ENCODE data around the gene TXNRD2. TPM values are rescaled to one million over a fixed set of nuclear protein-coding genes. Genes with fewer than 3 reads are reported as not detected.

The TXNRD2 gene
- total RNA-seq, 1 experiment from 2014 or later = 7.0 TPM

DNA sequence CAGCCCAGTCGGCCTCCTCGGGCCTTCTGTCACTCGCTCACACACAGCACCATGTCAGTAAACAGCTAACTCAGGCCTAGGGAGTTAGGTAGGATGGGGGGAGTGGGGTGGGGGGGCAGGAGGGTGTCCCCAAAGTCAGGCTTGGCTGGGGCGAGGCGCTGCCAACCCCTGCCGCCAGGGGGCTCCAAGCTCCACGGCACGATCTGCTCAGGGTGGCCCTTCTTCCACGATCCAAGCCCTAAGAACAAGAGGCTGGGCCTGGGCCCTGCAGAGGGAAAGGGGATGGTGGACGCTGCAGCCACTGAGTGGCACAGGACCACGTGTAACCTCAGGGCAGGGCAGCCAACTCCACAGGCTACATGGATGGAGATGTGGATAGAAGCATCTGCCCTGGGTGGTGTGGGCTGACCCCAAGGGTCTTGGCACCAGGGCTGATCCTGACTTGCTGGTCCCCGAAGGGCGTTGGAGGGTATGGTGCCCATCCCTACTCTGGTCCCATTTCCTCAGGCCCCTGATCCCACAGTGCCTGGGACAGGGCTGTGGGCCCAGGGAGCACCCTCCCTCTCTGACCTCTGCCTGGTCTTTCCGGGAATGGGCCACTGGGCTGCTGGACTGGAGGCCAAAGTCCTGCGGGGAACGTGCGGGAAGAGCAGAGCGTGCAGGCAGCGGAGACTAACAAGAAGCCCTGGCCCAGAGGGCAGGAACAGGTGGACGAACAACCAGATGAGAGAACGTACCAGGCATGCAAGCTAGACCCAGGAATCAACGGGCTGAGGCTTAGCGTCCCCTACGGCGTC is 29.1 kb upstream of the TXNRD2 start:
- peak; percentile 92 for DNase-seq
- Histone ChIP-seq H3K36me3 (ENCODE audit: insufficient read depth, low read length) (no peaks in the 10 kb centered on the region), H2AFZ (ENCODE audit: low read length) (no peak overlapping the region), H3K27ac (ENCODE audit: low read length) (no peak overlapping the region), H3K9me2 (replicated peaks; ENCODE audit: insufficient read depth, low read length) (no peaks in the 10 kb centered on the region), H3K27me3 (ENCODE audit: low read length) (no peaks in the 10 kb centered on the region), H3K9me3 (ENCODE audit: low read length) (no peaks in the 10 kb centered on the region), H3K79me2 (ENCODE audit: low read length) (no peaks in the 10 kb centered on the region), H3K9ac (ENCODE audit: low read length) (no peak overlapping the region), H3K4me3 (ENCODE audit: low read length) (no peak overlapping the region), H3K4me1 (ENCODE audit: low read length) (peaks cover 19% of the 10 kb centered on the region), H4K20me1 (ENCODE audit: insufficient read depth, low read depth, low read length) (0 out of 2 replicates have a peak, but pooled peaks cover 3% of the 10 kb centered on the region), H3K4me2 (ENCODE audit: low read depth, low read length, poor library complexity, severe bottlenecking) (no peak overlapping the region)

DNA sequence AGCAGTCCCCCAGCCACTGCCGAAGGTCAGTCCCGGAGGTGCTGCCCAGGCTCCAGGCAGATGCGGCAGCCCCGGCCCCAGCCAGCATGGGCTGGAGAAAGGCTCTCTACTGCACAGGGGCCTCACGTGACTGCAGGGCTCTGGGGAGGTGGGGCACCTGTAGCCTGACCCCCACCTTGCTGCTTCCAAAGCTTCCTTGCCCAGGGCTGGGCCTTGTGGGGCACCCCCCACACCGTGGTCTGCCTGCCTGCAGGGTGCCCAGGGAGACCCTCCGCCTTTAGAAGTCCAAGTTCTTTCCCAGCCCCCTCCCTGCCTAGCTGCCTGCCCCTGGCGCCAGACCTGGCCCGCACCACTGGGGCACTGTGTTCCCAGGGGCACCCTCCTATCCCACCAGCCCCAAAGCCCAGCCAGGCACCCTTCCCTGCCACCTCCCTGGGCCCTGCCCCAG is 28.4 kb upstream of the TXNRD2 start:
- Histone ChIP-seq H3K27ac (ENCODE audit: low read length) (no peak overlapping the region), H3K9me2 (replicated peaks; ENCODE audit: insufficient read depth, low read length) (no peaks in the 10 kb centered on the region), H3K27me3 (ENCODE audit: low read length) (no peaks in the 10 kb centered on the region), H3K36me3 (ENCODE audit: insufficient read depth, low read length) (no peaks in the 10 kb centered on the region), H3K4me3 (ENCODE audit: low read length) (no peak overlapping the region), H2AFZ (ENCODE audit: low read length) (no peak overlapping the region), H3K9ac (ENCODE audit: low read length) (no peak overlapping the region), H4K20me1 (ENCODE audit: insufficient read depth, low read depth, low read length) (0 out of 2 replicates have a peak, but pooled peaks cover 3% of the 10 kb centered on the region), H3K4me2 (ENCODE audit: low read depth, low read length, poor library complexity, severe bottlenecking) (no peak overlapping the region), H3K79me2 (ENCODE audit: low read length) (no peaks in the 10 kb centered on the region), H3K4me1 (ENCODE audit: low read length) (peaks cover 12% of the 10 kb centered on the region), H3K9me3 (ENCODE audit: low read length) (no peaks in the 10 kb centered on the region)
- DNase-seq = no peak

DNA sequence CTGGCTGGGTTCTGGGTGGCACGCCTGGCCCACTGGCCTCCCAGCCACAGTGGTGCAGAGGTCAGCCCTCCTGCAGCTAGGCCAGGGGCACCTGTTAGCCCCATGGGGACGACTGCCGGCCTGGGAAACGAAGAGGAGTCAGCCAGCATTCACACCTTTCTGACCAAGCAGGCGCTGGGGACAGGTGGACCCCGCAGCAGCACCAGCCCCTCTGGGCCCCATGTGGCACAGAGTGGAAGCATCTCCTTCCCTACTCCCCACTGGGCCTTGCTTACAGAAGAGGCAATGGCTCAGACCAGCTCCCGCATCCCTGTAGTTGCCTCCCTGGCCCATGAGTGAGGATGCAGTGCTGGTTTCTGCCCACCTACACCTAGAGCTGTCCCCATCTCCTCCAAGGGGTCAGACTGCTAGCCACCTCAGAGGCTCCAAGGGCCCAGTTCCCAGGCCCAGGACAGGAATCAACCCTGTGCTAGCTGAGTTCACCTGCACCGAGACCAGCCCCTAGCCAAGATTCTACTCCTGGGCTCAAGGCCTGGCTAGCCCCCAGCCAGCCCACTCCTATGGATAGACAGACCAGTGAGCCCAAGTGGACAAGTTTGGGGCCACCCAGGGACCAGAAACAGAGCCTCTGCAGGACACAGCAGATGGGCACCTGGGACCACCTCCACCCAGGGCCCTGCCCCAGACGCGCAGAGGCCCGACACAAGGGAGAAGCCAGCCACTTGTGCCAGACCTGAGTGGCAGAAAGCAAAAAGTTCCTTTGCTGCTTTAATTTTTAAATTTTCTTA is 27.7 kb upstream of the TXNRD2 start:
- no peaks in the 10 kb centered on the region for H3K79me2 ChIP-seq (ENCODE audit: low read length)
- H3K27ac ChIP-seq (ENCODE audit: low read length) = no peak overlapping the region
- no peaks in the 10 kb centered on the region; the same call in 1 of the 2 replicates for H3K36me3 ChIP-seq (ENCODE audit: insufficient read depth, low read length)
- no peak overlapping the region for H3K9ac ChIP-seq (ENCODE audit: low read length)
- H4K20me1 ChIP-seq (ENCODE audit: insufficient read depth, low read depth, low read length) = 0 out of 2 replicates have a peak, but pooled peaks cover 3% of the 10 kb centered on the region
- H2AFZ ChIP-seq (ENCODE audit: low read length) = no peak overlapping the region
- no peak overlapping the region for H3K4me2 ChIP-seq (ENCODE audit: low read depth, low read length, poor library complexity, severe bottlenecking)
- H3K9me3 ChIP-seq (ENCODE audit: low read length) = no peaks in the 10 kb centered on the region
- H3K27me3 ChIP-seq (ENCODE audit: low read length) = no peaks in the 10 kb centered on the region
- H3K9me2 ChIP-seq (replicated peaks; ENCODE audit: insufficient read depth, low read length) = no peaks in the 10 kb centered on the region
- DNase-seq = no peak
- H3K4me3 ChIP-seq (ENCODE audit: low read length) = no peak overlapping the region
- H3K4me1 ChIP-seq (ENCODE audit: low read length) = peaks cover 5% of the 10 kb centered on the region

DNA sequence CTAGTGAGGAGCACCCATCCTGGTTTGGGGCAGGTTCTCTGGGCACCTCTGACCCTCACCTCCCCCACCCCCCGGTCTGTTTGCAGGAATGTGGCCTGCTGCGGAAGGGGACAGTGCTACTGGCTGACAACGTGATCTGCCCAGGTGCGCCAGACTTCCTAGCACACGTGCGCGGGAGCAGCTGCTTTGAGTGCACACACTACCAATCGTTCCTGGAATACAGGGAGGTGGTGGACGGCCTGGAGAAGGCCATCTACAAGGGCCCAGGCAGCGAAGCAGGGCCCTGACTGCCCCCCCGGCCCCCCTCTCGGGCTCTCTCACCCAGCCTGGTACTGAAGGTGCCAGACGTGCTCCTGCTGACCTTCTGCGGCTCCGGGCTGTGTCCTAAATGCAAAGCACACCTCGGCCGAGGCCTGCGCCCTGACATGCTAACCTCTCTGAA is 26.9 kb upstream of the TXNRD2 start:
- H3K9me2 ChIP-seq (replicated peaks; ENCODE audit: insufficient read depth, low read length) = no peaks in the 10 kb centered on the region

DNA sequence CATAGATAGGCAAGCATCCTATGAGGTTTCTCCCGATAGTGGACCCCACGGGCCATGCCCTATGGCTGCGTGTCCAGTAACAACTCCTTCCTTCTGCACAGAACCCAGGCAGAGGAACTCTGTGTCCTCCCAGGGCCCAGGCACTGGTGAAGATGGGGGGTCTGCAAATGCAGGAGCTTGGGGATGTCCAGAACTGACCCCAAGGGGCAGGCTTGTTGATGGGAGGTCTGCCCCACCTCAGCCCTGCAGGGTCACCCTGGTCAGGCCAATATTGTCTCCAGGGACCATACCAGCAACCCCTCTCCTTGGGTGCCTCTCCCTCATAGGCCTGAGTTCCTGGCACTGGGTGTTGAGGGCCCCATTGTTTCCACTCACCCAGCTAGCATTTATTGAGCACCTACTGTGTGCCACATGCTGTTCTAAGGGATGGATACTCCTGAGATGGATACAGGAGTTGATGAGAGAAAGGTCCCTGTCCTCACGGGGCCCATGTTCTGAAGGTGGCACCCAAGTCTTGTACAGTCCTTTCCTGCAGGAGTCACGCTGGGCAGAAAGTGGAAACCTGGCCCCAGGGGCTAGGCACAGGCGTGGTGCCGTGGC is 26.3 kb upstream of the TXNRD2 start:
- Histone ChIP-seq H3K79me2 (ENCODE audit: low read length) (no peaks in the 10 kb centered on the region), H2AFZ (ENCODE audit: low read length) (no peak overlapping the region), H3K4me1 (ENCODE audit: low read length) (no peaks in the 10 kb centered on the region), H3K9ac (ENCODE audit: low read length) (no peak overlapping the region), H4K20me1 (ENCODE audit: insufficient read depth, low read depth, low read length) (peaks cover 5% of the 10 kb centered on the region; the same call in 1 of the 2 replicates), H3K4me2 (ENCODE audit: low read depth, low read length, poor library complexity, severe bottlenecking) (no peak overlapping the region), H3K36me3 (ENCODE audit: insufficient read depth, low read length) (peaks cover 5% of the 10 kb centered on the region), H3K9me3 (ENCODE audit: low read length) (no peaks in the 10 kb centered on the region), H3K27ac (ENCODE audit: low read length) (no peak overlapping the region), H3K9me2 (replicated peaks; ENCODE audit: insufficient read depth, low read length) (no peaks in the 10 kb centered on the region), H3K4me3 (ENCODE audit: low read length) (no peak overlapping the region), H3K27me3 (ENCODE audit: low read length) (no peaks in the 10 kb centered on the region)
- DNase-seq = no peak

More for the DNA sequence above, 26.9 kb upstream of the TXNRD2 start:
- H3K27me3 ChIP-seq (ENCODE audit: low read length) = no peaks in the 10 kb centered on the region
- DNase-seq = no peak
- H4K20me1 ChIP-seq (ENCODE audit: insufficient read depth, low read depth, low read length) = 0 out of 2 replicates have a peak, but pooled peaks cover 3% of the 10 kb centered on the region
- H2AFZ ChIP-seq (ENCODE audit: low read length) = no peak overlapping the region
- H3K79me2 ChIP-seq (ENCODE audit: low read length) = no peaks in the 10 kb centered on the region
- H3K9ac ChIP-seq (ENCODE audit: low read length) = no peak overlapping the region
- peaks cover 1% of the 10 kb centered on the region for H3K36me3 ChIP-seq (ENCODE audit: insufficient read depth, low read length)
- H3K4me3 ChIP-seq (ENCODE audit: low read length) = no peak overlapping the region
- no peaks in the 10 kb centered on the region for H3K9me3 ChIP-seq (ENCODE audit: low read length)
- no peak overlapping the region for H3K27ac ChIP-seq (ENCODE audit: low read length)
- no peak overlapping the region for H3K4me2 ChIP-seq (ENCODE audit: low read depth, low read length, poor library complexity, severe bottlenecking)
- H3K4me1 ChIP-seq (ENCODE audit: low read length) = no peaks in the 10 kb centered on the region

DNA sequence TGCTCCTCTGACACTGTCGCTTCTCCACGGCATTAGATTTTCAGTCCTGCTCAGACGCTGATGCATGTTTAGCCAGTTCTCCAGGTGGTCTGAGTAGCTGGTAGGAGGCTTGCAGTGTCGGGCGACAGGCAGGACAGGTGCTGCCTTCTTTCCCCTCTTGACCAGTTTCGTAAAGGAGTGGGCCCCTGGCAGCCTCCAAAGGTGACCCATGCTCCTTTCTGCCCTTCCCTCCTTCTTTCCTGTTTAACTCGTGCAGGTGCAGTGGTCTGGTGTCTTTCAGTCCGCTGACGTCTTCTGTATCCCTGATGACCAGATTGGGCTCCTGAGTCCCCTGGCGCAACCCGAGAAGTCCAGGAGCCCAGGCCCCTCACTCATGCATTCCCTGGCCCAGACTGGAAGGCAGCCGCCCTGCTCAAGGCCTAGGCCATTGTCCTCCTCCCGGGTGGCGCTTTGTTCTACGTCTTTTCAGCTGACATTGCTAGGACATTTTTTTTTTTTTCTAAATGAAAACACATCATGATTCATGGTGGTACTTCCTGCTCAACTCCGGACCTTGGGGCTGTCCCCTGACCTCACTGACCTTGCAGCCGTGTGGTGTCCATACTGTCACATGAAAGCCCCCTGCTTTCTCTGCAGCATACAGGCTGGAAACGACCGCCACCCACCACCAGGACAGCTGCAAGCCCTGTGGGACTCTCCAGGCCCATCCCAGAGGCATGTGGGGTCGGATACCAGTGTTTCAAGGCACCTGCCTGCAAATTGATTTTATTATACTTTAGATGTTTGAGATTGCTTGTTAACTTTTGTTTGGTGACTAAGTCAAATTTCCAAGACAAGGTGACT is 25.5 kb upstream of the TXNRD2 start:
- Histone ChIP-seq H3K4me1 (ENCODE audit: low read length) (peaks cover 3% of the 10 kb centered on the region), H3K79me2 (ENCODE audit: low read length) (no peaks in the 10 kb centered on the region), H3K27me3 (ENCODE audit: low read length) (no peaks in the 10 kb centered on the region), H3K9ac (ENCODE audit: low read length) (no peak overlapping the region), H3K4me3 (ENCODE audit: low read length) (no peak overlapping the region), H3K4me2 (ENCODE audit: low read depth, low read length, poor library complexity, severe bottlenecking) (no peak overlapping the region), H4K20me1 (ENCODE audit: insufficient read depth, low read depth, low read length) (peaks cover 10% of the 10 kb centered on the region; the same call in 1 of the 2 replicates), H3K36me3 (ENCODE audit: insufficient read depth, low read length) (peaks cover 10% of the 10 kb centered on the region), H3K9me3 (ENCODE audit: low read length) (no peaks in the 10 kb centered on the region), H3K9me2 (replicated peaks; ENCODE audit: insufficient read depth, low read length) (no peaks in the 10 kb centered on the region), H3K27ac (ENCODE audit: low read length) (no peak overlapping the region), H2AFZ (ENCODE audit: low read length) (no peak overlapping the region)
- DNase-seq = no peak

DNA sequence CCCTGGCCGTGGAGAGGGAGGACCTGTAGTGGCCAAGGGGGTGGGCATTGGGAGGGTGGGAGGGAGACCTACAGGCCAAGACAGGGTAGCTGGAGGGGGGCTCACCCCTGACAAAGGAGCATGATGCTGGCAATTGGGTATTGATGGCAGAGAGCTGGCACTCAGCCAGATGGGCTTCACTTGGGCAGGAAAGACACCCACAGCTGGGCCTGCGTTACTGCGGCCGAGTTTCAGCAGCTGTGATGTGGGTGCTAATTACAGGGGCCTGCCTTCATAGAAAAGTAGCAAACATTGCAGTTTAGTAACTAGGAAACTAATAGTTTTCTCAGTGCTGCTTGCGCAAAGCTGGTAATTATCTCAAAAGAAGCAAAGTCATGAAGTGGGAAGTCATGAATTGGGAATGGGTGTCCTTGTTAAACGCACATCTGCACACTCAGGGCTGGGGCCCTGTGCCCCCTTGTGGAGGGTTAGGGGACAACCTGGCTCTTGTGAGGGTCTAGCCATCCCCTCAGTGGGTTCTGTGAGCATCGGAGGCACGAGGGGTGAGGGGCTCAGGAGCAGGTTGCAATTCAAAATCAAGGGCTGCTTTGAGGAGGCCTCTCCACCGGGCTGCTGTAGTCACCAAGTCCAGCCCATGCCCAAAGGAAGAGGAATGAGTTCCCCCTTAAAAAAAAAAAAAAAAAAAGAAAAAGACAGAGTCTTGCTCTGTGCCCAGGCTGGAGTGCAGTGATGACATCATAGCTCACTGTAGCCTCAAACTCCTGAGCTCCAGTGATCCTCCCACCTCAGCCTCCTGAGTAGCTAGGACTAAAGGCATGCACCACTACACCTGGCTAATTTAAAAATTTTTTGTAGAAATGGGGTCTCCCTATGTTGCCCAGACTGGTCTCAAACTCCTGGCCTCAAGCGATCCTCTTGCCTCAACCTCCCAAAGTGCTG is 24.4 kb upstream of the TXNRD2 start:
- H3K9ac ChIP-seq (ENCODE audit: low read length) = no peak overlapping the region
- no peak overlapping the region for H3K4me3 ChIP-seq (ENCODE audit: low read length)
- H4K20me1 ChIP-seq (ENCODE audit: insufficient read depth, low read depth, low read length) = peaks cover 10% of the 10 kb centered on the region; the same call in 1 of the 2 replicates
- no peaks in the 10 kb centered on the region for H3K27me3 ChIP-seq (ENCODE audit: low read length)
- no peak for DNase-seq
- H3K36me3 ChIP-seq (ENCODE audit: insufficient read depth, low read length) = peaks cover 10% of the 10 kb centered on the region
- no peak overlapping the region for H3K27ac ChIP-seq (ENCODE audit: low read length)
- H3K9me2 ChIP-seq (replicated peaks; ENCODE audit: insufficient read depth, low read length) = no peaks in the 10 kb centered on the region
- no peaks in the 10 kb centered on the region for H3K9me3 ChIP-seq (ENCODE audit: low read length)
- no peak overlapping the region for H2AFZ ChIP-seq (ENCODE audit: low read length)
- peaks cover 8% of the 10 kb centered on the region for H3K4me1 ChIP-seq (ENCODE audit: low read length)
- no peaks in the 10 kb centered on the region for H3K79me2 ChIP-seq (ENCODE audit: low read length)
- H3K4me2 ChIP-seq (ENCODE audit: low read depth, low read length, poor library complexity, severe bottlenecking) = no peak overlapping the region

Measured in Karpas-422 (cell line).